Neural progenitor cell (in vitro differentiated cells): ENCODE measurements around the gene ZKSCAN5. TPM values are rescaled to one million over a fixed set of nuclear protein-coding genes. Genes with fewer than 3 reads are reported as not detected.

Experiments used
- DNase-seq: peaks from one replicate; pipeline ENCODE4 v3.0.0-alpha.2; 2016; ENCODE audit warnings: low spot score
- H2AFZ ChIP-seq: fragments of 200-600 bp; sonication (generic); replicated peaks from 2 replicates; pipeline ENCODE4 v1.6.1; 2016; ENCODE audit warnings: antibody characterized with exemption
- H3F3A ChIP-seq: fragments of 200-600 bp; sonication (generic); 2 replicates; pipeline ENCODE4 v1.6.1; 2016; ENCODE audit warnings: antibody characterized with exemption, low read depth
- H3K27ac ChIP-seq: fragments of 200-600 bp; sonication (generic); 2 replicates; pipeline ENCODE4 v1.5.1; 2016; ENCODE audit warnings: mild to moderate bottlenecking
- H3K27me3 ChIP-seq: fragments of 200-600 bp; sonication (generic); 2 replicates; pipeline ENCODE4 v1.6.1; 2016; ENCODE audit warnings: mild to moderate bottlenecking, moderate library complexity
- H3K36me3 ChIP-seq: fragments of 200-600 bp; sonication (generic); 2 replicates; pipeline ENCODE4 v1.5.1; 2016
- H3K4me1 ChIP-seq: fragments of 200-600 bp; sonication (generic); 2 replicates; pipeline ENCODE4 v1.6.1; 2016; ENCODE audit warnings: mixed run types
- H3K4me2 ChIP-seq: fragments of 200-600 bp; sonication (generic); 2 replicates; pipeline ENCODE4 v1.6.1; 2016
- H3K4me3 ChIP-seq: fragments of 200-600 bp; sonication (generic); 2 replicates; pipeline ENCODE4 v1.5.1; 2016
- H3K79me2 ChIP-seq: fragments of 200-600 bp; sonication (generic); 2 replicates; pipeline ENCODE4 v1.6.1; 2016; ENCODE audit warnings: low read depth
- H3K9ac ChIP-seq: fragments of 200-600 bp; sonication (generic); 2 replicates; pipeline ENCODE4 v1.6.1; 2016
- H3K9me3 ChIP-seq: fragments of 200-600 bp; sonication (generic); 2 replicates; pipeline ENCODE4 v1.5.1; 2016; ENCODE audit warnings: low read depth
- H4K20me1 ChIP-seq: fragments of 200-600 bp; sonication (generic); 2 replicates; pipeline ENCODE4 v1.6.1; 2016; ENCODE audit warnings: low read depth
- H3K27ac Mint-ChIP-seq: 3 replicates; pipeline ENCODE4 v1.8.0; 2021; ENCODE audit warnings: mixed read lengths
- H3K27me3 Mint-ChIP-seq: 2 replicates; pipeline ENCODE4 v1.8.0; 2022; ENCODE audit warnings: low read depth, mild to moderate bottlenecking, inconsistent platforms, moderate library complexity, mixed read lengths; ENCODE audit not compliant: insufficient read depth
- H3K36me3 Mint-ChIP-seq: 3 replicates; pipeline ENCODE4 v1.8.0; 2021; ENCODE audit warnings: mixed read lengths
- H3K4me1 Mint-ChIP-seq: 3 replicates; pipeline ENCODE4 v1.8.0; 2021; ENCODE audit warnings: mixed read lengths
- H3K4me3 Mint-ChIP-seq: 3 replicates; pipeline ENCODE4 v1.8.0; 2021; ENCODE audit warnings: mild to moderate bottlenecking, moderate library complexity, mixed read lengths
- H3K9me3 Mint-ChIP-seq: 3 replicates; pipeline ENCODE4 v1.8.0; 2020; ENCODE audit warnings: mixed read lengths
- CTCF ChIP-seq: fragments of 200-600 bp; sonication (generic); IDR thresholded peaks from 2 replicates; pipeline ENCODE4 v1.5.1; 2017; ENCODE audit warnings: antibody characterized with exemption, mild to moderate bottlenecking
- EZH2 ChIP-seq: fragments of 200-600 bp; sonication (generic); IDR thresholded peaks from 2 replicates; pipeline ENCODE4 v1.6.1; 2017; ENCODE audit warnings: antibody characterized with exemption, mild to moderate bottlenecking, moderate library complexity
- EZH2phosphoT487 ChIP-seq: fragments of 200-600 bp; sonication (generic); IDR thresholded peaks from 2 replicates; pipeline ENCODE4 v1.6.1; 2017; ENCODE audit warnings: antibody characterized with exemption
- total RNA-seq: library from RNA; depleted of rRNA; stranded (reverse); fragments of >200 nt; gene quantifications from 2 replicates; pipeline ENCODE4 v1.2.3, GENCODE V29; 2015; ENCODE audit warnings: low replicate concordance

Gene ZKSCAN5
- total RNA-seq, 1 donor from 2014 or later, result 23.3 TPM

- H3K4me3 Mint-ChIP-seq, result peak within 1 kb of the TSS; percentile 98
- H3K4me1 ChIP-seq, result peaks cover 5% of the 10 kb centered on the region
- H3K27me3 Mint-ChIP-seq, result peaks cover 5% of the 10 kb centered on the region
- peak; percentile 99 for DNase-seq
- H3K4me1 Mint-ChIP-seq, result peaks cover 14% of the 10 kb centered on the region
- peak within 1 kb of the TSS; percentile 76 for H3K27ac ChIP-seq
- no peaks in the 10 kb centered on the region for H3K9me3 ChIP-seq
- H3K36me3 Mint-ChIP-seq, result peaks cover 8% of the 10 kb centered on the region
- peak within 1 kb of the TSS; percentile 86 for H3K4me3 ChIP-seq
- H3K9me3 Mint-ChIP-seq, result no peaks in the 10 kb centered on the region
- H3K36me3 ChIP-seq, result no peaks in the 10 kb centered on the region
- peak within 1 kb of the TSS; percentile 84 for H3K9ac ChIP-seq
- peaks cover 3% of the 10 kb centered on the region for H4K20me1 ChIP-seq
- peak within 1 kb of the TSS; percentile 98 for H3K27ac Mint-ChIP-seq
- peak within 1 kb of the TSS; percentile 79 for H3K4me2 ChIP-seq
- peaks cover 27% of the 10 kb centered on the region for H3F3A ChIP-seq
- no peak for TF ChIP-seq CTCF
- TF ChIP-seq EZH2, result peak; percentile 33
- no peak for TF ChIP-seq EZH2phosphoT487
- peak within 1 kb of the TSS; percentile 97 for H2AFZ ChIP-seq
- H3K79me2 ChIP-seq, result peaks cover 50% of the 10 kb centered on the region
- H3K27me3 ChIP-seq, result peaks cover 10% of the 10 kb centered on the region
Measured at GRCh38 chr7:99472561-99473314, 31.7 kb upstream of the ZKSCAN5 start, which contains the start of gene ZNF789. Gene ZNF789, plus strand, starts transcription at chr7:99472890. Its CDS starts 3,567 bp downstream, at chr7:99476457.

- H4K20me1 ChIP-seq, result peaks cover 3% of the 10 kb centered on the region
- Mint-ChIP-seq H3K9me3 (no peaks in the 10 kb centered on the region), H3K4me1 (peaks cover 14% of the 10 kb centered on the region), H3K4me3 (peak overlapping the region; percentile 98), H3K27ac (peak overlapping the region; percentile 91), H3K36me3 (peaks cover 8% of the 10 kb centered on the region), H3K27me3 (peaks cover 5% of the 10 kb centered on the region)
- H3K9me3 ChIP-seq, result no peaks in the 10 kb centered on the region
- peak overlapping the region; percentile 18 for H3K27ac ChIP-seq
- H3K4me3 ChIP-seq, result peak overlapping the region; percentile 86
- H3K79me2 ChIP-seq, result peaks cover 55% of the 10 kb centered on the region
- peak overlapping the region; percentile 84 for H2AFZ ChIP-seq
- no peaks in the 10 kb centered on the region for H3K36me3 ChIP-seq
- peaks cover 10% of the 10 kb centered on the region for H3K27me3 ChIP-seq
- peak overlapping the region; percentile 79 for H3K4me2 ChIP-seq
- DNase-seq, result peak; percentile 54
- TF ChIP-seq CTCF (no peak), EZH2 (no peak), EZH2phosphoT487 (no peak)
- peaks cover 27% of the 10 kb centered on the region for H3F3A ChIP-seq
- peaks cover 5% of the 10 kb centered on the region for H3K4me1 ChIP-seq
- H3K9ac ChIP-seq, result peak overlapping the region; percentile 84
Measured at GRCh38 chr7:99473315-99473596, 31.2 kb upstream of the ZKSCAN5 start.

- Mint-ChIP-seq H3K9me3 (no peaks in the 10 kb centered on the region), H3K4me1 (peaks cover 13% of the 10 kb centered on the region), H3K27ac (peak overlapping the region; percentile 37), H3K36me3 (peaks cover 14% of the 10 kb centered on the region), H3K27me3 (peaks cover 4% of the 10 kb centered on the region), H3K4me3 (no peak overlapping the region)
- no peak for DNase-seq
- Histone ChIP-seq H3K4me2 (no peak overlapping the region), H4K20me1 (peaks cover 3% of the 10 kb centered on the region), H3K9ac (no peak overlapping the region), H3K27ac (no peak overlapping the region), H2AFZ (no peak overlapping the region), H3K79me2 (peaks cover 72% of the 10 kb centered on the region), H3F3A (peaks cover 9% of the 10 kb centered on the region), H3K4me1 (peaks cover 5% of the 10 kb centered on the region), H3K27me3 (no peaks in the 10 kb centered on the region), H3K4me3 (no peak overlapping the region), H3K36me3 (no peaks in the 10 kb centered on the region), H3K9me3 (no peaks in the 10 kb centered on the region)
- TF ChIP-seq CTCF (no peak), EZH2 (no peak), EZH2phosphoT487 (no peak)
Measured at GRCh38 chr7:99476107-99476506, 28.4 kb upstream of the ZKSCAN5 start.
